Left ventricle myocardium superior (tissue), 1 donor: ENCODE measurements around the gene FUNDC2. TPM values are rescaled to one million over a fixed set of nuclear protein-coding genes. Genes with fewer than 3 reads are reported as not detected.

ENCODE experiments used
- ATAC-seq: fragments of 200-7000 bp; cut with Tn5 transposase; one replicate; pipeline ENCODE4 v1.9.1; 2020; ENCODE audit warnings: mild to moderate bottlenecking, moderate library complexity
- DNase-seq: peaks from one replicate; pipeline ENCODE4 v3.0.0-alpha.2; 2020
- intact Hi-C: fragments of 100-400 bp; cut with micrococcal nuclease; formaldehyde crosslinking; loops from one replicate; pipeline ENCODE4 v1.11.0; 2022
- total RNA-seq: library from RNA; stranded (reverse); fragmentation: NEBNext Ultra II Directional; extraction: Animal tissue kit (Norgen Biotek cat#: 25700); gene quantifications from one replicate; pipeline ENCODE4 v1.2.1, GENCODE V29; 2021
- donor health status: DM: no; HTN: yes; CAD: no; lungs with severe emphysema.

Gene FUNDC2
- total RNA-seq, 1 donor from 2014 or later, result 389 TPM

DNA sequence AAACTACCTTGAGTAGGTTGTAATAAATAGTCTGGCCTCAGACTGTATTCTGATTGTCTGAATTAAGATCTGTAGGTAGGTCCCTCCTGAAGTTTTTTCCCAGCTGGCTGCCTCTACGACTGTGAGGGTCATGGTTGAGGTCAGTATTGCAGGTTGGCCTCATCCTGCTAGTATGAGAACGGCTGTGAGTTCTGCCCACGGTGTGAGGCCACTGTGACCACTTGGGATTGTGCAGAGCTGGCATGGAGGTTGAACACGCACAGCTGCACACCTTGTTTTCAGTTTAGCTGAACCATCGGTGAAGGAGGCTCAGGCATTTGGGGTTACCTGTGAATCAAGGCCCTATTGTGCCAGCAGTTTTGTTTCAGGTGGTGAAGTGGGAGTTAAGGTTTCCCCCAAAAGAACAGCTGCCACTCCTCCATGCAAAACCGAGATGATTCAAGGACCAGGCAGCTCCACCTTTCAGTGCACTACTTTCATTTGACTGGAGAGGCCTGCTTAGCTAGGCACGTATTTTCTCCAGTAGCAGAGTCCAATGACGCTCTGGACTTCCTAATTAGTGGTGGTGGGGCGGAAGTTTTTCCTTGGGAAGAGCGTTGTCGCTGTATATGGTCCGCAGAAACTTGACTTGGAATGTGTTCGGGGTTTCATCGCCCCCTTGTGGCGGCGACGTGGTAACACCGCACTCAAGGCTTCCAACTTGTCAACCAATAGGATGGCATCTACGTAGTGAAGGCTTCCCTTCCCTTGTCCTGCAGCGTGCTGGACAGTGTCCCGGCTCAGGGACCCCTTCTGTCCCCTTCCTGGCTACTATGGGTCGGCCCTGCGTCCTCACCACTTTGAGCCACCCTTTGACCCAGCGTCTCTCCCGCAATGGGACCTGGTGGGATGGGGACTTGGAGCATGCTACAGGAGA lies 30.5 kb downstream of the FUNDC2 start:
- intact Hi-C loops, result loop anchor here (5.0 kb wide), 1 partner anchor 80 kb away; no protein-coding TSS in a partner anchor
- ATAC-seq, result peak; percentile 92

DNA sequence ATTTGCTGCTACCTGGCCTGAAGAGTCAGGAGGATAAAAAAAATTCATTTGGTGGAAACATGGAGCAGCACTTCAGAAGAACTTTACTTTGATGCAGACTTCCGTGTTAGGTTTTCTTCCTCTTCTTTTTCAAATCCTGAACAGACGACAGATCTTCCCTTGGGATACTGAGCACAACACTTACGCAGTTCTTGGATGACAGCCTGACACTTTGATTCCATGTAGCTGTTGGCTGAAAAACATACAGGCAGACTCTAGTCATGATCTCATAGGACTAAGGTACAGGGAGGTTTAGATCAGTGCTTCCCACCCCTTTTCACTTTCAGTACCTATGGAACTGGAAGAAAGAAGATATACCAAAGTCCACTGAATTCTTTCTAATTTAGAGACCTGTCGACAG lies 35.1 kb downstream of the FUNDC2 start:
- ATAC-seq (peak; percentile 62), DNase-seq (no peak)
- intact Hi-C loops, result no loop called here

More for the DNA sequence above, 30.5 kb downstream of the FUNDC2 start:
- DNase-seq, result peak; percentile 66

DNA sequence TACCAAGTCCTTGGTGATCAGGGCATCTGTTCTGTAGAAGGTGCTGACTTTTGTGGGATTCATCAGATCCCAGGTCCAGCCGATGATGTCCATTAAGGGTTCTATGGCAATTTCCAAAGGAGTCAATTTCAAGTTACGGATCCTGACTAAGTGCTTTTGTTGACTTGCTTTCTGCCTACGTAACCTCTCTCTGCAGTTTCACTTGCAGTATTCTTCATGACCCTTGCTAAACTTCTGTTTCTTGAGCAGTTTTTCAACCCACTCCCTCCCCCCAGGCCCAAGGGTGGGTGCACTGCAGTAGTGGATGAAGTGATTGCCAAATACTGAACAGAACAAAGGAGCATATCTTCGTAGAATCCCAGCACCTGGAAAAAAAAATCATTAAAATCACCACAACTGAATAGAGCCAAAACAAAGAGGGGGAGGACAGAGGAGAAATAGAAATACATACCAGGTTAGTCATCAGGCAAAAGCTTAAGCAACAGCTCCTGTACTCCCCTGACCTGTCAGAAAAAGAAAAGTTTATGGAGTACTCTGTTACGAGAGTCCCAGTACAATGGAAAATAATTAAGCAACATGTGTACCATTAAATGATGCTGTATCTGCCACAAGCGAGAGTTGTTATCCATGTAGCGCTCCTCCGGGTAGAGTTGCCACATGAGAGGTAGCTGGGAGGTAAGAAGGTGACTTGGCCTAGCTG lies 38.5 kb downstream of the FUNDC2 start:
- DNase-seq (no peak), ATAC-seq (no peak)
- intact Hi-C loops, result no loop called here

DNA sequence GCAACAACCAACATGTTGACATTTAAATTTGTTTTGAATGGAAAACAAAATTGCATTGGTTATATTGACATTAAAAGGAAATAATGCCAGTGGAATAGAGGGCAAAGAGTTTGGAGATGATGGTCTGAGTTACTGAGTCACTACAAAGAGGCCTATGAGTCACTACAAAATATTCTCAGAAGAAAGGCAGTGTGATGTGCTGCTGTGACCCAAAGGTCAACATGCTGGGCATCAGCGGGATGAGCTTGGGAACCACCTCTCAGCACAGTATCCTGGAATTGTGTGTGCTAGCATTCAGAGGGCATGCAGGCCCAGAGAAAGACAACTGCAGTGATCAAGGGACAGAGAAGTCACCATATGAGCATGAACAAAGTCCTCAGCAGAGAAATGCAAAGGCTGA lies 41.5 kb downstream of the FUNDC2 start:
- DNase-seq (no peak), ATAC-seq (no peak)
- intact Hi-C loops, result no loop called here

DNA sequence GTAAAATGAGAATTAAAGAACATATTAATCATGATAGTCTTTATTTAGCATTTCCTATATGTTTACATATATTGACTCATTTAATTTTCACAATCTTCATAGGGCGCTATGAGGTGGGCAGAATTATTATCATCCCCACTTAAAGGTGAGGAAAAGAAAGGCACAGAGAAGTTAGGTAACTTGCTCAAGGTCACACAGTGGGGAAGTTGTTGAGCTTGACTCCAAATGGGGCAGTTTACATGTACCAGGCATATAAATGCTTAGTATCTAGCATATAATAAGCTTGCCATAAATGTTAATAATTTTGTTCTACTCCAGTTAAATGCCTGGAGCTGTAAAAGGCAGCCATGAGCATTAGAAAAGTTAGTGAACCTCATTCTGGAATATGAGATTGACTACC lies 42.8 kb downstream of the FUNDC2 start:
- ATAC-seq (no peak), DNase-seq (no peak)
- intact Hi-C loops, result no loop called here

DNA sequence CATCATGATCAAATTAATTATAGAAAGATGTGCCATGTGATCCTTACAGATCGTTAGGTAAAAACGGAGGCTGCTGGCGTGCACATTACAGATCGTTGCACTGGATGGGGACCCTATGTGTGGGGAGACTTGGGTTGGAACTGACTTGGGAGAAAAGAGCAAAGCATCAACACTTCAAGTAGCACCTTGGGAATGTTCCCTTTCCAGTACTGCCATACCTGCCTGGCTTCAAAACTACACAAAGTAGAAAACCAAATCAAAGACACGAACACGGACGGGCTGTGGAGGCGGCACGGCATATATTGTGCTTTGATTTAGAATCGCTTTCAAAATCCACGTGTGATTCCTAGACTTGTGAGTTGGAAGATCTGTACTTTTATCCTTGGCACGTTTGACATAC lies 43.4 kb downstream of the FUNDC2 start:
- DNase-seq, result no peak
- no peak for ATAC-seq
- intact Hi-C loops, result no loop called here

DNA sequence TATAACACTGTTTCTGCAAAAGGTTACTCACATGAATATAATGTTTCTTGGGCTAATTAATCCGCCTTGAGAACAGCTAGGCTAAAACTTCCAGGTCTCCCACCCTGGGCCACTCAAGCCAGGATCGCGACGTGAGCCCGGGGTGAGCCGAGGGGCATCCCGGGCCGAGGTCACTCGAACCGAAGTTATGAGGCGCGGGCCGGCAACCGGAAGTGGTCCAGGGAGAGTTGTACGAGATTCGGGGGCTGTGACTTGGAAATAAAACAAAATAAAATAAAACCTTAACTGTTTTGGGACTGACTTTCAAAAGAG lies 44.0 kb downstream of the FUNDC2 start:
- no peak for DNase-seq
- intact Hi-C loops, result no loop called here
- ATAC-seq, result peak; percentile 27

DNA sequence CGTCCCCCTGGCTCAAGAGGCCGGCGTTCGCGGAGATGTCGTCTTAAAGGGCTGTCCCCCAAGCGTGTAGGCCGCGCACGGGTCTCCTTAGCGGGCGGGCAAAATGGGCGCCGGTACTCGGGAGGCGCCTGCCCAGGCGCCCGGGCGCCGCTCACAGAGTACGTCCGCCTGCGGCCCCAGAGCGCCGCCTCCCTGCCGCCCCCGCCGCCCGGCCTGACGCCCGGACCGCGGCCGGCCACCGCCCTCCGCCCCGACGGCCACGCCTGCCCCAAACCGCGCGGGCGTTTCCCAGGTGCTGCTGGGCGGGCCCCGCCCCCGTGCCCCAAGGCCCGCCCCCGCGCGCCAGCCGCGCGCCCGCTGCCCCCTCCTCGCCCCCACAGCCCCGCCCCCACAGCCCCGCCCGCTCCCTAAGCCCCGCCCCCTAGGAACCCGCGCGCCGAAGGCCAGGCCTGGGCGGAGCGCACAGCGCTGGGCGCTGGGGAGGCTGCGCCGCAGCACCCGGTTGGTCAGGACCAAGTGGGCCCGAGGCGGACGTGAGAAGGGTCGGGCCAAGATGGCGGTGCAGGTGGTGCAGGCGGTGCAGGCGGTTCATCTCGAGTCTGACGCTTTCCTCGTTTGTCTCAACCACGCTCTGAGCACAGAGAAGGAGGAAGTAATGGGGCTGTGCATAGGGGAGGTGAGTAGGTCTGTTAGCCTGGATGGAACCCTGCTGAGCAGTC lies 44.5 kb downstream of the FUNDC2 start, which contains the start of the genes BRCC3, CMC4 and MTCP1:
Gene BRCC3 (plus strand): TSS at position 534 of the 719 bp plus-strand sequence. CDS start 20 bp downstream, at position 554.
Gene CMC4 (minus strand): TSS at position 162 of the 719 bp plus-strand sequence. CDS start 7,113 bp downstream, outside the sequence.
Gene MTCP1 (minus strand): TSS at position 162 of the 719 bp plus-strand sequence. CDS start 5,126 bp downstream, outside the sequence.
- intact Hi-C loops, result no loop called here
- ATAC-seq, result peak; percentile 95
- peak; percentile 88 for DNase-seq

DNA sequence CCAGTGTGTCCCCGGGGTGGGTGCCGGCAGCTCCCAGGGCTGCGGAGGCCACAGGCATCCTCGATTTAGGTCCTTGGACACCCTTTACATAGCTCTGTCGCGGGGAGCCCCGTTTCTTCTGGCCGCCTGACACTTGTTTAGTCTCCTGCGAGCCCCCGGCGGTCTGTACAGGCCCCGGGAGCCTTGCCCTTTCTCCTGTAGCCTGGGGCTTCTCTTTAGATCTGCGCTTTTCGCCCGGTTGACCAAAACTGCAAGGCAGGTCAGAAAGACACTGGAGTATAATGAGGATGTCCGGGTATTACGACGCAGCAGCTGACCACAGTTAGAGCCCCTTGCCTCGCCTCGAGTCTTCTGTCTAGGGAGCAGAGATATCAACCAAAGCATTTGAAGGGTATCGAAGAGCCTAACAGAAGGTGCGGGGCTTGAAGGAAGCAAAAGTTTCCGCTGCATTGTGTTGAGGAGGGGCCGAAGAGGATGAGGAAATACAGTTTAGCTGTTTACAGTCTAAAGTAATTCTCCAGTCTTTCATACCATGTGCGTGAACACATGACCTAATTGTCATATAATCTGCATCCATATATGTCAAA lies 45.1 kb downstream of the FUNDC2 start:
- DNase-seq (no peak), ATAC-seq (no peak)
- intact Hi-C loops, result no loop called here

DNA sequence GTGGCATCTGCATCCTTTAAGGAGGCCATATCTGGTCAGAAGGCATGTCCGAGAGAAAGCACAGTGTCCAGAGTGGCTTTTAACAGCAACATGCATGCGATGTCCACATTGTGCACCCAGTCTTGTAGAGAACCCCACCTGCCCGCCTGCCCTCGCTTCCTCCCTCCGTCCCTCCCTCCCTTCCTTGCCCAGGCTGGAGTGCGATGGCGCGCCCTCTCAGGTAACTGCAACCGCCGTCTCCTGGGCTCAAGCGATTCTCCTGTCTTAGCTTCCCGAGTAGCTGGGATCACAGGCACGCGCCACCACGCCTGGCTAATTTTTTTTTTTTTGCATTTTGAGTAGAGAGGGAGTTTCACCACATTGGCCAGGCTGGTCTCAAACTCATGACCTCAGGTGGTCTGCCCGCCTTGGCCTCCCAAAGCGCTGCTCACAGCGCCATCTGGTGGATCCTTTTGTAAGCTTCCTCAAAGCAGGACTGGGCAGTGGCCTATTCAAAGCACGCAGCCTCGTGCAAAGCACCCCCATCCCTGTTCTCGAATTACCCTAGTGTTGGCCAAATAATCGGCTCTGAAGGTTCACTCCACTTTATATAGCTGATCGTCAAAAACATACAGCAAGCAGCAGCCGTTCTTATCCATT lies 59.7 kb downstream of the FUNDC2 start:
- DNase-seq (peak; percentile 35), ATAC-seq (peak; percentile 47)
- intact Hi-C loops, result no loop called here

DNA sequence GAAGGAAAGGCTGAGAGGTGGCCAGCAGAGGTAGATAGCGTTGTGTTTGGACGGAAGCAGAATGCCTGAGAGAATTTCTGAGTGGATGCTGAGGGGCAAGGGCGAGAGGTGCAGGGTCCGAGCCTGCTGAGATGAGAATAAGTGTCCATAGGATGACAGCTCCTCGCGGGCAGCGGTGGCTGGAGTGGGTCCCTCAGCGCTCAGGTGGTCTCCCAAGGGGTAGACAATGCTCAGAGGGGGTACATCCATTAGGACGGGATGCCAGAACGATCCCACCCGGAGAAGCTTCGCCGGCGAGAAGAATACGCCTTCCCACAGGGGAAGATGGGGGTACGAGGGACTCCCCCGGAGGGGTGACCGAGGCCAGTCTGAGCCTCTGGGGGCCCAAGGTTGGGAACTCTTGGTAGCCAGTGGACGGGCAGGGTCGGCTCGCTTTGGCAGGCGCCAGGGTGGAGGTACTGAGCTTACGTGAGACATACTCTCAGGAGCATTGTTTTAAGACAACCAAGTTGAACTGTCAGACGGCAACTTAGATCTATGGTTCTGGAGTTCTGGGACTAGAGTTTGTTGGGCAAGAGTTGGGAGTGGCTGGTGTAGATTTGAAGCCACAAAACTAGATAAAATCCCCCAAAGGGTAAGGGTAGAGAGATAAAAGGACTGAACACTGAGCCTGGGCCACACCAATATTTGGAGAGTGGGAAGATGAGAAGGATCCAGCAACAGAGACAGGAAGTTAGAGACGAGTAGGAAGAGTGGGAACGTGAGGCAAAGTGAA lies 60.5 kb downstream of the FUNDC2 start:
- DNase-seq (no peak), ATAC-seq (no peak)
- intact Hi-C loops, result no loop called here

DNA sequence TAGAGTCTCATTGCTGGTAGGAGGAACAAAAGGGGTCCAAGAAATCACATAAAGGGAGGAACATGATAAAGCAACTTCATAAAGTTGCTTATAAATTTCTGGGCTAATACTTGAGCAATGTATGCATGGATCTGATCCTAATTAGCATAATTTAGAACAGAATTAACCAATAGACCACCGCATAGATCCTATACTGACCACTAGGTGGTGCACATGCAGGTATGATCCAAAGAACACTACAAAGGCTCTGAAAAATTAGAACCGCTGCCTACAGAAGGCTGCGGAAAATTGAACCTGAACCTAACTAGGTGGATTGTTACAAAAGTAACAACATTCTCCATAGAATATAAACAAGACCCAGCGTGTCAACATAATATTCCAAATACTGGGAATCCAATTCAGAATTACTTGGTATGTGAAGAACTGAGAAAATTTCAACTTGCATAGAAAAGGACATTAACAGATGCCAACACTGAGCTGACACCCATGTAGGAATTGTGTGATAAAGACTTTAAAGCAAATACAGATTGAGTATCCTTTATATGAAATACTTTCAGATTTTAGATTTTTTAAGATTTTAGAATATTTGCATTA lies 67.9 kb downstream of the FUNDC2 start:
- DNase-seq, result no peak
- no peak for ATAC-seq
- intact Hi-C loops, result no loop called here

DNA sequence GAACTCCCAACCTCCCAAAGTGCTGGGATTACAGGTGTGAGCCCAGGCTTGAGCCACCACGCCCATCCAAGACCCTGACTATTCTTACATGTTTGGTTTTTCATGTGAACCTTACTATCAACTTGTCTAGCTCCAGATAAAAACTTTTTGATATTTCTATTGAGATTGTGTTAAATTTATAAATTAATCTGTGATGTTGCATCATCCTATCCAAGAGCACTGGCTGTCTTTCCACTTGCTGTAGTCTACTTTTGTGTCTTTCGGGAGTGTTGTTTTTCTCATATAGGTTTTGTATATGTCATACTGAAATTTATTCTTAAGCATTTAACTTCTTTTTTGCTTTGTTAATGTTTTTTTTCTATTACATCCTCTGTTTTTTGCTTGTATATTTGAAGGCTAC lies 79.3 kb downstream of the FUNDC2 start:
- no peak for ATAC-seq
- no peak for DNase-seq
- intact Hi-C loops, result no loop called here

DNA sequence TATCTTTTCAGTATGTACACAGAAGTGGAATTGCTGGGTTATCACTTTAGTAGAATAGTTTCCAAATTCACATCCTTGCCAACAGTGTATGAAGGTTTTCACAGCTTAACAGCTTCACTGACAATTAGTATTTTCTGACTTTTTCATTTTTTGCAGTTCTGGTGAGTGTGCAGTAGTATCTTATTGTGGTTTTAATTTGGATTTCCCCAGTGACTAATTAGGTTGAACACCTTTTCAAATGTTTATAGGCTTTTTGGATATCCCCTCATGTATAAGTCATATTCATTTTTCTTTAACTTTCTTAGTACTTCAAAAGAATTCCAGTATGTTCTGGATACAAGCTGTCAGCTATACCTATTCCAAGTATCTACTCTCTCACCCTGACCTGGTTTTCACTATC lies 81.8 kb downstream of the FUNDC2 start:
- DNase-seq (no peak), ATAC-seq (no peak)
- intact Hi-C loops, result no loop called here
